Spleen (tissue), 7 donors: ENCODE results near the gene TMPRSS6.

ENCODE experiments used
- POLR2AphosphoS5 ChIP-seq, 3 donors: sonication (generic); formaldehyde crosslinking; IDR thresholded peaks; one replicate each; pipeline ENCODE4 v1.5.1; 2017; ENCODE audit warnings: antibody characterized with exemption in 3 of 3
- TF ChIP-seq, protein P1 (sequence below), 11 experiments: fragments of 200-600 bp in 7 of 11; fragments of 450-650 bp in 4 of 11; sonication (generic) in 4 of 11; IDR thresholded peaks in 8 of 11; conservative IDR thresholded peaks in 3 of 11; 1 replicate in 7 of 11; 2 replicates in 4 of 11; pipeline versions ENCODE4 v1.4.0 to v1.8.0; 2016 to 2021; ENCODE audit warnings: antibody characterized with exemption in 11 of 11, inconsistent platforms in 4 of 11, mild to moderate bottlenecking in 1 of 11
- donor health status: DM: no; HTN: no; CAD: no; lungs with moderate emphysema.
- donor health status: DM: no; HTN: no; CAD: no.
- donor health status: DM: no; HTN: no; CAD: no.

DNA sequence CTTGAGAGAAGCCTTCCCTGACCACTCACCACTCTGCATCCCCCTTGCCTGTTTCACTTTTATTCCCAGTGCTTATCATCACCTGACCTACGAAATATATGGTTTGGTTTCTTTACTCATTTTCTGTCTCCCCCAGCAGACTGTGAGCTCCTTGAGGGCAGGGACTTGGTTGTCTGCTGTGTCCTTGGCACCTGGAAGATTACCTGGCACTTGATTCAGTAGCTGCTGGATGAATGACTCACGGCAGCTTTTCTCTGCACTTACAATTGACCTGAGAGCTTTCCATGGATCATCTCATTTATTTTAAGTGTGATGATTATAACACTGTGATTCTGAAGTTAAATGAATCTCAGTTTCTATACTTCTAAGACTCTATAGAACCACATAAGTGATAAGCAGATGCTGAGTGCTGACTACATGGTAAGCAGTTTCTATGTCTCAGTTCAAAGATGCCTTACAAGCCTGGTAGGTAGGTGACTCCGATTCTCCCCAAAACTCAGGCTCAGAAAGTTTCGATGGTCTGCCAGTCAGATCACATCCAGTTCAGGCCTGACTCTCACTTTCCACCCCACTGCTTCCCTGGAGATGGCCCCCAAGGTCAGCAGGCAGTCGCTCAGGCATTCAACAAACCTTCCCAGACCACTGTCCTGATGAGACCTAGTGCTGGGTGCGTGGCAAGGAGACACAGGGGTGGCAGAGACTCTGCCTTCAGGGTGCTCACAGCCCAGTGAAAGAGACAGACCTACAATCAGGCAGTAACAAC lies 28.6 kb upstream of the TMPRSS6 start:
- TF ChIP-seq POLR2AphosphoS5 (IDR thresholded peaks at IDR 0.05): no peak
- TF ChIP-seq, protein P1, sequence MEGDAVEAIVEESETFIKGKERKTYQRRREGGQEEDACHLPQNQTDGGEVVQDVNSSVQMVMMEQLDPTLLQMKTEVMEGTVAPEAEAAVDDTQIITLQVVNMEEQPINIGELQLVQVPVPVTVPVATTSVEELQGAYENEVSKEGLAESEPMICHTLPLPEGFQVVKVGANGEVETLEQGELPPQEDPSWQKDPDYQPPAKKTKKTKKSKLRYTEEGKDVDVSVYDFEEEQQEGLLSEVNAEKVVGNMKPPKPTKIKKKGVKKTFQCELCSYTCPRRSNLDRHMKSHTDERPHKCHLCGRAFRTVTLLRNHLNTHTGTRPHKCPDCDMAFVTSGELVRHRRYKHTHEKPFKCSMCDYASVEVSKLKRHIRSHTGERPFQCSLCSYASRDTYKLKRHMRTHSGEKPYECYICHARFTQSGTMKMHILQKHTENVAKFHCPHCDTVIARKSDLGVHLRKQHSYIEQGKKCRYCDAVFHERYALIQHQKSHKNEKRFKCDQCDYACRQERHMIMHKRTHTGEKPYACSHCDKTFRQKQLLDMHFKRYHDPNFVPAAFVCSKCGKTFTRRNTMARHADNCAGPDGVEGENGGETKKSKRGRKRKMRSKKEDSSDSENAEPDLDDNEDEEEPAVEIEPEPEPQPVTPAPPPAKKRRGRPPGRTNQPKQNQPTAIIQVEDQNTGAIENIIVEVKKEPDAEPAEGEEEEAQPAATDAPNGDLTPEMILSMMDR (IDR thresholded peaks at IDR 0.05 in 8 of 11, conservative IDR thresholded peaks at IDR 0.05 in 3 of 11): no peak
